ENCODE results near the gene NXPH2. TPM values are rescaled to one million over a fixed set of nuclear protein-coding genes. Genes with fewer than 3 reads are reported as not detected.

Gene NXPH2
- total RNA-seq, 2 experiments from 2014 or later, result not detected

- DNase-seq (no peak), ATAC-seq (ENCODE audit: poor library complexity) (no peak)
- POLR2A ChIA-PET, result no interaction called here
- no peaks in the 10 kb centered on the region for H3K36me3 ChIP-seq (ENCODE audit: insufficient read depth, low read length)
- H3K4me1 Mint-ChIP-seq (ENCODE audit: low read depth), result no peaks in the 10 kb centered on the region
- H3K9me3 Mint-ChIP-seq, result peaks cover 2% of the 10 kb centered on the region
- no peaks in the 10 kb centered on the region for H3K36me3 Mint-ChIP-seq (ENCODE audit: low read depth)
- CTCF ChIA-PET, result no interaction called here
- H3K9me3 ChIP-seq (ENCODE audit: control insufficient read depth in 1 of 2, insufficient read depth in 1 of 2, low read length in 2 of 2), result no peaks in the 10 kb centered on the region
- no peaks in the 10 kb centered on the region for H3K4me1 ChIP-seq (ENCODE audit: insufficient read depth, low read length)
- H3K27me3 Mint-ChIP-seq, result peaks cover 15% of the 10 kb centered on the region
- intact Hi-C loops (cut with DNase I, micrococcal nuclease), result no loop called here
- H3K4me3 ChIP-seq (ENCODE audit: low read length), result no peak overlapping the region
- no peak overlapping the region for H3K27ac Mint-ChIP-seq
- no peak overlapping the region for H3K4me3 Mint-ChIP-seq
- no peaks in the 10 kb centered on the region for H3K27me3 ChIP-seq (ENCODE audit: control insufficient read depth in 1 of 2, insufficient read depth in 2 of 2, low read length in 2 of 2)
- TF ChIP-seq, protein P1, sequence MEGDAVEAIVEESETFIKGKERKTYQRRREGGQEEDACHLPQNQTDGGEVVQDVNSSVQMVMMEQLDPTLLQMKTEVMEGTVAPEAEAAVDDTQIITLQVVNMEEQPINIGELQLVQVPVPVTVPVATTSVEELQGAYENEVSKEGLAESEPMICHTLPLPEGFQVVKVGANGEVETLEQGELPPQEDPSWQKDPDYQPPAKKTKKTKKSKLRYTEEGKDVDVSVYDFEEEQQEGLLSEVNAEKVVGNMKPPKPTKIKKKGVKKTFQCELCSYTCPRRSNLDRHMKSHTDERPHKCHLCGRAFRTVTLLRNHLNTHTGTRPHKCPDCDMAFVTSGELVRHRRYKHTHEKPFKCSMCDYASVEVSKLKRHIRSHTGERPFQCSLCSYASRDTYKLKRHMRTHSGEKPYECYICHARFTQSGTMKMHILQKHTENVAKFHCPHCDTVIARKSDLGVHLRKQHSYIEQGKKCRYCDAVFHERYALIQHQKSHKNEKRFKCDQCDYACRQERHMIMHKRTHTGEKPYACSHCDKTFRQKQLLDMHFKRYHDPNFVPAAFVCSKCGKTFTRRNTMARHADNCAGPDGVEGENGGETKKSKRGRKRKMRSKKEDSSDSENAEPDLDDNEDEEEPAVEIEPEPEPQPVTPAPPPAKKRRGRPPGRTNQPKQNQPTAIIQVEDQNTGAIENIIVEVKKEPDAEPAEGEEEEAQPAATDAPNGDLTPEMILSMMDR (IDR thresholded peaks at IDR 0.05), result no peak
- no peak overlapping the region for H3K27ac ChIP-seq (ENCODE audit: low read depth in 1 of 2, low read length in 2 of 2)
These were observed 143.1 kb downstream of the NXPH2 start for GRCh38 chr2:138637061-138637460.

- H3K4me1 Mint-ChIP-seq (ENCODE audit: low read depth), result no peaks in the 10 kb centered on the region
- H3K36me3 ChIP-seq (ENCODE audit: insufficient read depth, low read length), result no peaks in the 10 kb centered on the region
- POLR2A ChIA-PET, result no interaction called here
- H3K4me3 Mint-ChIP-seq, result no peak overlapping the region
- TF ChIP-seq, protein P1 (IDR thresholded peaks at IDR 0.05), result no peak
- DNase-seq (no peak), ATAC-seq (ENCODE audit: poor library complexity) (no peak)
- H3K27ac ChIP-seq (ENCODE audit: low read depth in 1 of 2, low read length in 2 of 2), result no peak overlapping the region
- no peak overlapping the region for H3K4me3 ChIP-seq (ENCODE audit: low read length)
- intact Hi-C loops (cut with DNase I, micrococcal nuclease), result no loop called here
- no peaks in the 10 kb centered on the region for H3K27me3 ChIP-seq (ENCODE audit: control insufficient read depth in 1 of 2, insufficient read depth in 2 of 2, low read length in 2 of 2)
- no peaks in the 10 kb centered on the region for H3K9me3 ChIP-seq (ENCODE audit: control insufficient read depth in 1 of 2, insufficient read depth in 1 of 2, low read length in 2 of 2)
- peaks cover 2% of the 10 kb centered on the region for H3K9me3 Mint-ChIP-seq
- H3K36me3 Mint-ChIP-seq (ENCODE audit: low read depth), result no peaks in the 10 kb centered on the region
- CTCF ChIA-PET, result no interaction called here
- H3K4me1 ChIP-seq (ENCODE audit: insufficient read depth, low read length), result no peaks in the 10 kb centered on the region
- no peak overlapping the region for H3K27ac Mint-ChIP-seq
- H3K27me3 Mint-ChIP-seq, result peaks cover 16% of the 10 kb centered on the region
These were observed 147.1 kb downstream of the NXPH2 start for GRCh38 chr2:138633049-138633448.

GRCh38 chr2:138632066-138632620 is 148.0 kb downstream of the NXPH2 start:
- Mint-ChIP-seq H3K9me3 (peaks cover 2% of the 10 kb centered on the region), H3K27me3 (peaks cover 22% of the 10 kb centered on the region), H3K4me3 (no peak overlapping the region), H3K36me3 (ENCODE audit: low read depth) (no peaks in the 10 kb centered on the region), H3K4me1 (ENCODE audit: low read depth) (no peaks in the 10 kb centered on the region), H3K27ac (no peak overlapping the region)
- H3K9me3 ChIP-seq (ENCODE audit: control insufficient read depth in 1 of 2, insufficient read depth in 1 of 2, low read length in 2 of 2), result no peaks in the 10 kb centered on the region
- no peak overlapping the region for H3K27ac ChIP-seq (ENCODE audit: low read depth in 1 of 2, low read length in 2 of 2)
- TF ChIP-seq, protein P1 (IDR thresholded peaks at IDR 0.05), result no peak
- intact Hi-C loops (cut with DNase I, micrococcal nuclease), result no loop called here
- H3K4me3 ChIP-seq (ENCODE audit: low read length), result no peak overlapping the region
- CTCF ChIA-PET, result no interaction called here
- no peaks in the 10 kb centered on the region for H3K27me3 ChIP-seq (ENCODE audit: control insufficient read depth in 1 of 2, insufficient read depth in 2 of 2, low read length in 2 of 2)
- POLR2A ChIA-PET, result no interaction called here
- H3K4me1 ChIP-seq (ENCODE audit: insufficient read depth, low read length), result no peaks in the 10 kb centered on the region
- no peaks in the 10 kb centered on the region for H3K36me3 ChIP-seq (ENCODE audit: insufficient read depth, low read length)
- no peak for DNase-seq
- no peak for ATAC-seq (ENCODE audit: poor library complexity)
